Upper lobe of left lung (tissue), 6 donors: ENCODE measurements around the gene XAB2. TPM values are rescaled to one million over a fixed set of nuclear protein-coding genes. Genes with fewer than 3 reads are reported as not detected.

Experiments
- ATAC-seq, 2 donors: fragments of 200-7000 bp; cut with Tn5 transposase; one replicate each; pipeline ENCODE4 v1.9.1; 2022; ENCODE audit warnings: mild to moderate bottlenecking in 2 of 2, moderate library complexity in 2 of 2; ENCODE audit not compliant: low FRiP score in 2 of 2
- DNase-seq, 2 donors: peaks; one replicate each; pipeline ENCODE4 v3.0.0-alpha.2; 2019 to 2020
- H3K27ac ChIP-seq, 4 donors: fragments of 200-600 bp; sonication (generic); one replicate each; pipeline ENCODE4 v1.5.1; 2016 to 2019
- H3K27me3 ChIP-seq, 4 donors: fragments of 200-600 bp; sonication (generic); one replicate each; pipeline ENCODE4 v1.5.1; 2017 to 2019
- H3K36me3 ChIP-seq, 4 donors: fragments of 200-600 bp; sonication (generic); one replicate each; pipeline ENCODE4 v1.5.1; 2016 to 2019
- H3K4me1 ChIP-seq, 4 donors: fragments of 200-600 bp; sonication (generic); one replicate each; pipeline ENCODE4 v1.5.1; 2018 to 2019
- H3K4me3 ChIP-seq, 4 donors: fragments of 200-600 bp; sonication (generic); one replicate each; pipeline ENCODE4 v1.5.1; 2017 to 2019; ENCODE audit warnings: mild to moderate bottlenecking in 2 of 4, moderate library complexity in 1 of 4
- H3K9me3 ChIP-seq, 4 donors: fragments of 200-600 bp; sonication (generic); one replicate each; pipeline ENCODE4 v1.5.1; 2018 to 2019
- CTCF ChIP-seq, 6 experiments: fragments of 450-650 bp in 4 of 6; fragments of 200-600 bp in 2 of 6; sonication (generic) in 2 of 6; IDR thresholded peaks; one replicate each; pipeline ENCODE4 v1.5.1; 2016 to 2019; ENCODE audit warnings: antibody characterized with exemption in 6 of 6
- EP300 ChIP-seq, 4 donors: sonication (generic); formaldehyde crosslinking; IDR thresholded peaks; one replicate each; pipeline ENCODE4 v1.5.1; 2017; ENCODE audit warnings: antibody characterized with exemption in 4 of 4, control low read depth in 2 of 4
- POLR2A ChIP-seq, 4 donors: fragments of 450-650 bp; IDR thresholded peaks; one replicate each; pipeline ENCODE4 v1.5.1; 2016 to 2017; ENCODE audit warnings: antibody characterized with exemption in 4 of 4, mild to moderate bottlenecking in 2 of 4
- POLR2AphosphoS5 ChIP-seq, 2 donors: sonication (generic); formaldehyde crosslinking; IDR thresholded peaks; one replicate each; pipeline ENCODE4 v1.5.1; 2017; ENCODE audit warnings: antibody characterized with exemption in 2 of 2
- WGBS, 2 donors: methylation state at CpG; one replicate each; pipeline ENCODE4 v1.1.5; 2017 to 2018; 5-methylcytosine and 5-hydroxymethylcytosine counted together
- total RNA-seq, 6 donors: library from RNA; depleted of rRNA in 4 of 6; stranded (reverse); fragments of >200 nt in 4 of 6; gene quantifications; one replicate each; pipeline versions ENCODE4 v1.1.0 to v1.2.1, GENCODE V29; 2016 to 2021
- donor health status: DM: no; HTN: no; CAD: no; lungs with moderate emphysema.
- donor health status: DM: no; HTN: yes; CAD: no; lungs with severe emphysema.

Gene XAB2
- total RNA-seq, 6 donors from 2014 or later, result 35.7 to 81.7 (median 51.4) TPM

GRCh38 chr19:7624810-7625209 is 4.5 kb downstream of the XAB2 start:
- Histone ChIP-seq H3K27ac (no peak overlapping the region), H3K4me1 (peaks cover 22 to 34% (median 28%) of the 10 kb centered on the region in 4 donors), H3K9me3 (no peaks in the 10 kb centered on the region), H3K36me3 (peaks cover 23 to 77% (median 70%) of the 10 kb centered on the region in 4 donors), H3K27me3 (no peaks in the 10 kb centered on the region), H3K4me3 (no peak overlapping the region)
- WGBS, 2 donors, result 94% methylated on average over 12 to 16 of the region's 17 CpGs
- DNase-seq (no peak), ATAC-seq (no peak)
- no peak for TF ChIP-seq POLR2AphosphoS5 (IDR thresholded peaks at IDR 0.05)
- no peak for TF ChIP-seq CTCF (IDR thresholded peaks at IDR 0.05)
- no peak for TF ChIP-seq POLR2A (IDR thresholded peaks at IDR 0.05)
- no peak for TF ChIP-seq EP300 (IDR thresholded peaks at IDR 0.05)

GRCh38 chr19:7623725-7624603 is 5.4 kb downstream of the XAB2 start:
- Histone ChIP-seq H3K4me3 (no peak overlapping the region), H3K4me1 (peaks cover 22 to 36% (median 30%) of the 10 kb centered on the region in 4 donors), H3K9me3 (no peaks in the 10 kb centered on the region), H3K36me3 (peaks cover 23 to 85% (median 76%) of the 10 kb centered on the region in 4 donors), H3K27me3 (no peaks in the 10 kb centered on the region), H3K27ac (no peak overlapping the region)
- no peak for TF ChIP-seq POLR2AphosphoS5 (IDR thresholded peaks at IDR 0.05)
- no peak for TF ChIP-seq EP300 (IDR thresholded peaks at IDR 0.05)
- TF ChIP-seq POLR2A (IDR thresholded peaks at IDR 0.05), result no peak
- TF ChIP-seq CTCF (IDR thresholded peaks at IDR 0.05), result no peak
- 95 to 98% methylated on average over 28 to 33 of the region's 39 CpGs for WGBS, 2 donors
- ATAC-seq (no peak), DNase-seq (no peak)

GRCh38 chr19:7622933-7623685 is 6.2 kb downstream of the XAB2 start:
- whole genome bisulfite sequencing, 2 donors, result 84% methylated on average over 13 to 15 of the region's 16 CpGs
- Histone ChIP-seq H3K4me3 (no peak overlapping the region), H3K36me3 (peaks cover 23 to 93% (median 79%) of the 10 kb centered on the region in 4 donors), H3K27ac (no peak overlapping the region), H3K9me3 (no peaks in the 10 kb centered on the region), H3K27me3 (no peaks in the 10 kb centered on the region), H3K4me1 (peaks cover 19 to 35% (median 29%) of the 10 kb centered on the region in 4 donors)
- no peak for DNase-seq
- ATAC-seq, result no peak
- no peak for TF ChIP-seq CTCF (IDR thresholded peaks at IDR 0.05)
- TF ChIP-seq POLR2AphosphoS5 (IDR thresholded peaks at IDR 0.05), result no peak
- no peak for TF ChIP-seq POLR2A (IDR thresholded peaks at IDR 0.05)
- TF ChIP-seq EP300 (IDR thresholded peaks at IDR 0.05), result no peak

GRCh38 chr19:7620442-7621412 is 8.6 kb downstream of the XAB2 start:
- DNase-seq (peak in 1 of 2 donors; percentile 82), ATAC-seq (no peak)
- Histone ChIP-seq H3K9me3 (no peaks in the 10 kb centered on the region), H3K4me3 (no peak overlapping the region), H3K27me3 (no peaks in the 10 kb centered on the region), H3K4me1 (peaks cover 10 to 39% (median 32%) of the 10 kb centered on the region in 4 donors), H3K27ac (peak overlapping the region; percentile 78 to 94 (median 86)), H3K36me3 (peaks cover 23 to 86% (median 69%) of the 10 kb centered on the region in 4 donors)
- TF ChIP-seq POLR2AphosphoS5 (IDR thresholded peaks at IDR 0.05) (no peak), CTCF (IDR thresholded peaks at IDR 0.05) (no peak), EP300 (IDR thresholded peaks at IDR 0.05) (no peak), POLR2A (IDR thresholded peaks at IDR 0.05) (no peak)
- 96 to 97% methylated on average over 6 to 49 of the region's 57 CpGs for WGBS, 2 donors
